Measurements from ENCODE around the gene CIAO2A. TPM values are rescaled to one million over a fixed set of nuclear protein-coding genes. Genes with fewer than 3 reads are reported as not detected.
A peak's percentile ranks its signal among the peaks of the same experiment; 100 is the strongest.

Gene CIAO2A, protein sequence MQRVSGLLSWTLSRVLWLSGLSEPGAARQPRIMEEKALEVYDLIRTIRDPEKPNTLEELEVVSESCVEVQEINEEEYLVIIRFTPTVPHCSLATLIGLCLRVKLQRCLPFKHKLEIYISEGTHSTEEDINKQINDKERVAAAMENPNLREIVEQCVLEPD
- polyA plus RNA-seq (125 and 156 TPM in 2 replicates), polyA minus RNA-seq (53.6 and 58.1 TPM in 2 replicates)

- peak within 1 kb of the TSS; percentile 87 for H3K27ac ChIP-seq (ENCODE audit: low read length)
- H2AFZ ChIP-seq (ENCODE audit: low read depth, low read length) = peak within 1 kb of the TSS; percentile 92
- peak within 1 kb of the TSS; percentile 82 for H3K4me3 ChIP-seq (ENCODE audit: low read length)
- no peaks in the 10 kb centered on the region for H4K20me1 ChIP-seq (ENCODE audit: insufficient read depth)
- no peaks in the 10 kb centered on the region for H3K9me3 ChIP-seq (ENCODE audit: low read length)
- TF ChIP-seq RAD21 (conservative IDR thresholded peaks at IDR 0.05) (no peak), MXI1 (conservative IDR thresholded peaks at IDR 0.05; ENCODE audit: poor library complexity, severe bottlenecking) (peak; percentile 51), SMC3 (conservative IDR thresholded peaks at IDR 0.05; ENCODE audit: poor library complexity) (peak; percentile 10), POLR2AphosphoS5 (IDR thresholded peaks at IDR 0.05) (peak; percentile 46), EZH2 (IDR thresholded peaks at IDR 0.05; ENCODE audit: borderline replicate concordance, insufficient read depth, low read length, poor library complexity, severe bottlenecking) (no peak)
- TF ChIP-seq, protein P1, sequence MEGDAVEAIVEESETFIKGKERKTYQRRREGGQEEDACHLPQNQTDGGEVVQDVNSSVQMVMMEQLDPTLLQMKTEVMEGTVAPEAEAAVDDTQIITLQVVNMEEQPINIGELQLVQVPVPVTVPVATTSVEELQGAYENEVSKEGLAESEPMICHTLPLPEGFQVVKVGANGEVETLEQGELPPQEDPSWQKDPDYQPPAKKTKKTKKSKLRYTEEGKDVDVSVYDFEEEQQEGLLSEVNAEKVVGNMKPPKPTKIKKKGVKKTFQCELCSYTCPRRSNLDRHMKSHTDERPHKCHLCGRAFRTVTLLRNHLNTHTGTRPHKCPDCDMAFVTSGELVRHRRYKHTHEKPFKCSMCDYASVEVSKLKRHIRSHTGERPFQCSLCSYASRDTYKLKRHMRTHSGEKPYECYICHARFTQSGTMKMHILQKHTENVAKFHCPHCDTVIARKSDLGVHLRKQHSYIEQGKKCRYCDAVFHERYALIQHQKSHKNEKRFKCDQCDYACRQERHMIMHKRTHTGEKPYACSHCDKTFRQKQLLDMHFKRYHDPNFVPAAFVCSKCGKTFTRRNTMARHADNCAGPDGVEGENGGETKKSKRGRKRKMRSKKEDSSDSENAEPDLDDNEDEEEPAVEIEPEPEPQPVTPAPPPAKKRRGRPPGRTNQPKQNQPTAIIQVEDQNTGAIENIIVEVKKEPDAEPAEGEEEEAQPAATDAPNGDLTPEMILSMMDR (IDR thresholded peaks at IDR 0.05; ENCODE audit: poor library complexity, severe bottlenecking) = no peak
- TF ChIP-seq, protein P2, sequence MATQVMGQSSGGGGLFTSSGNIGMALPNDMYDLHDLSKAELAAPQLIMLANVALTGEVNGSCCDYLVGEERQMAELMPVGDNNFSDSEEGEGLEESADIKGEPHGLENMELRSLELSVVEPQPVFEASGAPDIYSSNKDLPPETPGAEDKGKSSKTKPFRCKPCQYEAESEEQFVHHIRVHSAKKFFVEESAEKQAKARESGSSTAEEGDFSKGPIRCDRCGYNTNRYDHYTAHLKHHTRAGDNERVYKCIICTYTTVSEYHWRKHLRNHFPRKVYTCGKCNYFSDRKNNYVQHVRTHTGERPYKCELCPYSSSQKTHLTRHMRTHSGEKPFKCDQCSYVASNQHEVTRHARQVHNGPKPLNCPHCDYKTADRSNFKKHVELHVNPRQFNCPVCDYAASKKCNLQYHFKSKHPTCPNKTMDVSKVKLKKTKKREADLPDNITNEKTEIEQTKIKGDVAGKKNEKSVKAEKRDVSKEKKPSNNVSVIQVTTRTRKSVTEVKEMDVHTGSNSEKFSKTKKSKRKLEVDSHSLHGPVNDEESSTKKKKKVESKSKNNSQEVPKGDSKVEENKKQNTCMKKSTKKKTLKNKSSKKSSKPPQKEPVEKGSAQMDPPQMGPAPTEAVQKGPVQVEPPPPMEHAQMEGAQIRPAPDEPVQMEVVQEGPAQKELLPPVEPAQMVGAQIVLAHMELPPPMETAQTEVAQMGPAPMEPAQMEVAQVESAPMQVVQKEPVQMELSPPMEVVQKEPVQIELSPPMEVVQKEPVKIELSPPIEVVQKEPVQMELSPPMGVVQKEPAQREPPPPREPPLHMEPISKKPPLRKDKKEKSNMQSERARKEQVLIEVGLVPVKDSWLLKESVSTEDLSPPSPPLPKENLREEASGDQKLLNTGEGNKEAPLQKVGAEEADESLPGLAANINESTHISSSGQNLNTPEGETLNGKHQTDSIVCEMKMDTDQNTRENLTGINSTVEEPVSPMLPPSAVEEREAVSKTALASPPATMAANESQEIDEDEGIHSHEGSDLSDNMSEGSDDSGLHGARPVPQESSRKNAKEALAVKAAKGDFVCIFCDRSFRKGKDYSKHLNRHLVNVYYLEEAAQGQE (IDR thresholded peaks at IDR 0.05; ENCODE audit: borderline replicate concordance) = peak; percentile 9
- no peaks in the 10 kb centered on the region for H3K36me3 ChIP-seq (ENCODE audit: insufficient read depth, low read length)
- H3K9me2 ChIP-seq (ENCODE audit: insufficient read depth, low read length) = no peaks in the 10 kb centered on the region
- H3K79me2 ChIP-seq (replicated peaks; ENCODE audit: insufficient read depth, low read length) = peaks cover 43% of the 10 kb centered on the region
- no peaks in the 10 kb centered on the region for H3K27me3 ChIP-seq (ENCODE audit: insufficient read depth, low read depth, low read length)
- peak within 1 kb of the TSS; percentile 76 for H3K4me2 ChIP-seq (ENCODE audit: low read length)
- H3F3A ChIP-seq (ENCODE audit: insufficient read depth, low read length, poor library complexity, severe bottlenecking) = no peaks in the 10 kb centered on the region
- peak within 1 kb of the TSS; percentile 85 for H3K9ac ChIP-seq (ENCODE audit: low read length)
These were observed at the start of gene CIAO2A for GRCh38 chr15:64093627-64094417. TSS of gene CIAO2A (minus strand) at chr15:64093838. CDS start at chr15:64093768, 70 bp downstream.

- H3K27ac ChIP-seq (ENCODE audit: low read length) = no peak overlapping the region
These were observed 49.6 kb upstream of the CIAO2A start for GRCh38 chr15:64143276-64143675.

More at GRCh38 chr15:64143276-64143675, 49.6 kb upstream of the CIAO2A start:
- H3K4me3 ChIP-seq (ENCODE audit: low read length) = no peak overlapping the region
- H3K36me3 ChIP-seq (ENCODE audit: insufficient read depth, low read length) = peaks cover 3% of the 10 kb centered on the region
- TF ChIP-seq MXI1 (conservative IDR thresholded peaks at IDR 0.05; ENCODE audit: poor library complexity, severe bottlenecking) (no peak), SMC3 (conservative IDR thresholded peaks at IDR 0.05; ENCODE audit: poor library complexity) (no peak), POLR2AphosphoS5 (IDR thresholded peaks at IDR 0.05) (no peak), EP300 (conservative IDR thresholded peaks at IDR 0.05; ENCODE audit: poor library complexity, severe bottlenecking) (no peak)
- TF ChIP-seq, protein P1 (IDR thresholded peaks at IDR 0.05; ENCODE audit: poor library complexity, severe bottlenecking) = no peak
- TF ChIP-seq, protein P2 (IDR thresholded peaks at IDR 0.05; ENCODE audit: borderline replicate concordance) = no peak
- H3F3A ChIP-seq (ENCODE audit: insufficient read depth, low read length, poor library complexity, severe bottlenecking) = no peaks in the 10 kb centered on the region
- no peaks in the 10 kb centered on the region for H3K9me3 ChIP-seq (ENCODE audit: low read length)
- no peaks in the 10 kb centered on the region for H3K27me3 ChIP-seq (ENCODE audit: insufficient read depth, low read depth, low read length)
- H4K20me1 ChIP-seq (ENCODE audit: insufficient read depth) = no peaks in the 10 kb centered on the region
- H2AFZ ChIP-seq (ENCODE audit: low read depth, low read length) = no peak overlapping the region
- H3K9ac ChIP-seq (ENCODE audit: low read length) = no peak overlapping the region
- no peaks in the 10 kb centered on the region for H3K79me2 ChIP-seq (replicated peaks; ENCODE audit: insufficient read depth, low read length)
- no peaks in the 10 kb centered on the region for H3K9me2 ChIP-seq (ENCODE audit: insufficient read depth, low read length)
- no peak overlapping the region for H3K4me2 ChIP-seq (ENCODE audit: low read length)

All from neural cell (in vitro differentiated cells).